Stimulated activated CD8-positive, alpha-beta memory T cell treated with anti-CD3 and anti-CD28 coated beads, Interleukin-4, amount 100 ng/mL, for 4 hours (primary cell): Measurements from ENCODE around the gene SYCE1L.
"Not testable (repeated sequence)": the region's sequence is repeated elsewhere in the genome, so short reads cannot be mapped to it uniquely, and the experiment has no call there.

Experiments
- DNase-seq, 2 donors: peaks; one replicate each; pipeline ENCODE4 v3.0.0-alpha.2; 2020; ENCODE audit warnings: low read depth in 2 of 2, low spot score in 1 of 2

The SYCE1L gene, protein sequence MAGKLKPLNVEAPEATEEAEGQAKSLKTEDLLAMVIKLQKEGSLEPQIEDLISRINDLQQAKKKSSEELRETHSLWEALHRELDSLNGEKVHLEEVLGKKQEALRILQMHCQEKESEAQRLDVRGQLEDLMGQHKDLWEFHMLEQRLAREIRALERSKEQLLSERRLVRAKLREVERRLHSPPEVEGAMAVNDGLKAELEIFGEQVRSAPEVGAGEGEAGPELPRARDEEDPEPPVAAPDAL

DNA sequence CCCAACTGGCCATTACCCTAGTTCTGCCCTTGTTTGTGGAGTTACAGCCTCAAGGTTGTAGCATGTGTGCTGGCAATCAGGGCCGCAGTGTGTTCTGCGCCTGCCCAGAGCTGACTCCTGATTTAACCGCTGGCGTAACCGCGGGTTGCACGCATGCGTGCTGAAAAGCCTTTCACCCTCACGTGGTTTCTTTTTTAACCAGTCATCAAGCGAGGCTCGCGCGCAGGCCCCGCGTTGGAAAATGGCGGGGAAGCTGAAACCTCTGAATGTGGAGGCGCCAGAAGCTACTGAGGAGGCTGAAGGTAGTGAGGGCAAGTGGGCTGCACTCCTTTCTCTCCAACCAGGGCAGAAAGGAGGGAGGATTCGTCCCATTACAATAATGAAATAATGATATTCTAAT, at the start of gene SYCE1L:
TSS of gene SYCE1L (plus strand) at position 198 of the 400 bp plus-strand sequence. CDS start at position 242, 44 bp downstream.
- DNase-seq: no peak

DNA sequence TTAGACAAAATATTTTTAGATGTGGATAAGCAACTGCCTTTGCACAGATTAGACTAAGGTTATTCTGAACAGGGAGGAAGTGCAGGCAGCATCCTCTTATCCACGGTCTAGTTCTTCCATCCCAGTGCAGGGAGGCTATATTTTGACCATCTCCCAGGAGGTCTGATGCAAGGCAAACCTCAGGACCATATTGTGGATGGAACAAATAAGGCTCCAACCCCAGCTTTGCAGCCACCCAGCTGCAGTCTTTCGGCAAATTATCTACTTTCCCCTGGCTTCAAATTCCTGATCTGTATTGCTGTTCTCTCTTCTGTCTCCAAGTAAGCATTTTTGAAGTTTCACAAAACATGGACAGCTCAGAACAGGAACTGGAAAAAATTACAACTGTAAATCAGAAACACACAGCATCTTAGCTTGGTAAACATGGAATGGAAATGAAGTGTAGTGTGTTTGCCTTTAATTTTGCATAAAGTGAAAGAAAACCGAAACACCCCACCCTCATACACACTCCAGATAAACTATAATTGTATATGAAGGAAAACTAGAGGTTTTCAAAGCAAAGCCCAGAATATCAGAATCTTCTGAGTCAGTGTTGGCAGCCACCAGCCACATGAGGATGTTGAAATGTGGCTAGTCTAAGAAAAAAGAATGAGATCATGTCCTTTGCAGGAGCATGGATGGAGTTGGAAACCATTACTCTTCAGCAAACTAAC, 41.7 kb upstream of the SYCE1L start:
- DNase-seq: no peak

DNA sequence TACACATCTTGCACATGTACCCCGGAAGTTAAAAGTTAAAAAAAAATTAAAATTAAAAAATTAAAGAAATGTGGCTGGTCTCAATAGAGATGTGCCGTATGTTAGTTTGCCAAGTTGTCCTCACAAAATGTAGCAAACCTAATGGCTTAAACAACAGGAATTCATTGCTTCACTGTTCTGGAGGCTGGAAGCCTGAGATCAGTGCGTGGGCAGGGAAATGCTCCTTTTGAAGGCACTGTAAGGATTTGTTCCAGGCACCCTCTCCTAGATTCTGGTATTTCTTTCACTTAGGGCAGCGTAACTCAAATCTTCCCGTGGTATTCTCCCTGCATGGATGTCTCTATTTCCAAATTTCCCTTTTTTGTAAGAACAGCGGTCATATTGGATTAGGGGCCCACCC, 40.9 kb upstream of the SYCE1L start:
- DNase-seq: no peak

DNA sequence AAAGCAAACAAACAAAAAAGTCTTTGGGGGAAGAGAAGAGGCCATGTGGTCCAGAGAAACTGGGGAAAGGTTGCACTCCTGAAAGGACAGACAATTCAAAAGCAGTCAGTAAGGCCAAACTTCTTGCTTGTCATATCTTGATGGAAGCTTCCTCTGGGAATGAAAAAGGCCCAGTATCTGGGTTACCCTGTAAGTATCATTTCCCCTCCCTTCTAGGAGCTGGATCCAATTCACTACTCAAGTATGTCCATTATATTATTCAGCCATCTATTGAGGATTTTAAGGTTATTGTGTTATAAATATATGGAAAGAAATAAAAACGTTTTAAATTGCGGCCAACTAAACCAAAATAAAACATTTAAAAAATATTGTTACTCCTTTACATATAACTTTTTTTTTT, 34.2 kb upstream of the SYCE1L start:
- no peak for DNase-seq

DNA sequence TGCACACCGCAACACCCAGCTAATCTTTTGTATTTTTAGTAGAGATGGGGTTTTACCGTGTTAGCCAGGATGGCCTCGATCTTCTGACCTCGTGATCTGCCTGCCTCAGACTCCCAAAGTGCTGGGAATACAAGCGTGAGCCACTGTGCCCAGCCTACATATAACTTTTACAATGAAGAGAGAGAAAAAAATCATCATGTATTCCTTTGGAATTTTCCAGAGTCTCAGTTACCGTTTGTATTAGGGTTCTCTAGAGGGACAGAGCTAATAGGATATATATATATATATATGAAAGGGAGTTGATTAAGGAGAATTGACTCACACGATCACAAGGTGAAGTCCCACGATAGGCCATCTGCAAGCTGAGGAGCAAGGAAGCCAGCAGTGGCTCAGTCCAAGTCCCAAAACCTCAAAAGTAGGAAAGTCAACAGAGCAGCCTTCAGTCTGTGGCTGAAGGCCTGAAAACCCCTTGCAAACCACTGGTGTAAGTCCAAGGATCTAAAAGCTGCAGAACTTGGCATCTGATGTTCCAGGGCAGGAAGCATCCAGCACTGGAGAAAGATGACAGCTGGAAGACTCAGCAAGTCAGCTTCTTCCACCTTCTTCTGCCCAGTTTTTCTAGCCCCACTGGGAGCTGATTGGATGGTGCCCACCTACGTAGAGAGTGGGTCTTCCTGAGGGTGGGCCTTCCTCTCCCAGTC, 33.5 kb upstream of the SYCE1L start:
- not testable (repeated sequence) for DNase-seq

DNA sequence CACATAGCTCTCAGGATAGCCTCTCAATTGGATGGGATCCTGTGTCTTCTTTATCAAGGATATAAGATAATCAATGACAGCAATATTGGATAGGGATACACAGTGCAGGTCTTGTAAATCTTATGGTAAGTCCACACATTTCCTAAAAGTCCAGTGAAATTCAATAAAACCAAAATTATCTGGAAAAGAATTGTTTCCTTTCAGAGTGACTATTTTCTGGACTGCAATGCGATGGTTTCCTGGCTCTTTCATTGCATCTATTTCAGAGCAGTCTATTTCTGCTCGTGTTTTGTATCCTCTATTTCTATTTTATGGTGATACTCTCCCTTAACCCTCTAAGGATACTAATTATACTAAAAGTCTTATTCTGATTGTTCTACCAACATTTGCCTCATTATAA, 32.5 kb upstream of the SYCE1L start:
- no peak for DNase-seq

DNA sequence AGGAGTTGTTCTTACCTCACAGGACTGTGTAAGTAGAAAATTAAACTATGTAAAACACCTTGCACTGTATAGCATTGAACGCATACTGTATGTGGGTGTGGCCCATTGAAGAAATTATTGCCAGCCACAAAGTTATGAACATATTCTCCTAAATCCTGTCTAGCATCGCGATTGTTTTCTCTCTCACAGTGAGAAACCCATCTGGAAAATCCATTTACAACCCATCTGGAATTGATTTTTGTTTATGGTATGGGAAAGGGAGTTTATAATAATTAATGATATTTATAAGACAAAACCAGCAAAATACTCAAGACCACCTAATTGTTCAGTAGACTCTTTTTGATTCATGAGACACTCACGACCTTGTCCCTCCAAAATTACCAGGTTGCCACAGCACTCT, 30.3 kb upstream of the SYCE1L start:
- DNase-seq: no peak

DNA sequence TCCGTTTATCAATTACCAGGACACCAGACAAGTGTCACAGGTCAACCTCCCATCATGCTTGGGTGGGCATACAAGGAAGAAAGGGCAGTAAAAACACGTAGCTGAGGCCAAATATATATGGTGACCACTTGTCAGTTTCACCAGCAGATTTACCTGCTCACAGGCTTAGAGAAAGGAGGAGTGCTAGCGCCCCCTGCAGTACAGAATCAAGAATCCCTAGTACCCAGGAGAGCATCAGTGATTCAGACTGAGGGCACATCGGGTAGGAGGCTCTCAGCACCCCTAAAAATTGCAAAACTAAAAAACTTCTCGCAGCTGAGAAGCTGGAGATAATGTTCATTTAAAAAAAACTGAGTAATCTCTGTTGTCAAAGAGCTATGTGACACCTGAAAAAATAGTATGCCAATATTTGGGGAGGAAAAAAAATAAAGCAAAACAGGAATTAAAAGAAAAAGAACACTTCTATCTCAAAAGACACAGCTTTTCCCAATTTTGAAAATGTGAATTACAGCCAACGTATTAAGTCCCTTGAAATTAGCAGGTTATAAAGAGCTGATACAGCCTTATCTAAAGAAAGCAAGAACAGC, 29.5 kb upstream of the SYCE1L start:
- no peak for DNase-seq

DNA sequence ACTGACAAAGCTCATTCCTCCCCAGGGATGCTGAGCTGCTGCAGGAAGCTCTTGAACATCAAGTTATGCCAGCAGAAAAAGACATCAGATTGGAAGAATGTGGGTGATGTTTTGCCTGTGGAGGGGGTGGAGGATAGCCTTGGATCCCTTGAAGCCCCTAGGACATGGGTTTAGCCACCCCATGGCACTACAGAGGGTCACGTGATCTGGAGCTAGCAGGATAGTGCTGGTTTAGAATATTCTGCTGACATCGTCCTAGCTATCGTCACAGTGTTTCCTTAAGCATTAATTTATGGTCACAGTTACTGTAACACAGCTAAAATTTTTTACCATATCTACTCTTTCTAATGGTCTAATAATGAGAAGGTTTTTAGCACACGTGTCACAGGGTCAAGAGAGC, 28.4 kb upstream of the SYCE1L start:
- no peak for DNase-seq

DNA sequence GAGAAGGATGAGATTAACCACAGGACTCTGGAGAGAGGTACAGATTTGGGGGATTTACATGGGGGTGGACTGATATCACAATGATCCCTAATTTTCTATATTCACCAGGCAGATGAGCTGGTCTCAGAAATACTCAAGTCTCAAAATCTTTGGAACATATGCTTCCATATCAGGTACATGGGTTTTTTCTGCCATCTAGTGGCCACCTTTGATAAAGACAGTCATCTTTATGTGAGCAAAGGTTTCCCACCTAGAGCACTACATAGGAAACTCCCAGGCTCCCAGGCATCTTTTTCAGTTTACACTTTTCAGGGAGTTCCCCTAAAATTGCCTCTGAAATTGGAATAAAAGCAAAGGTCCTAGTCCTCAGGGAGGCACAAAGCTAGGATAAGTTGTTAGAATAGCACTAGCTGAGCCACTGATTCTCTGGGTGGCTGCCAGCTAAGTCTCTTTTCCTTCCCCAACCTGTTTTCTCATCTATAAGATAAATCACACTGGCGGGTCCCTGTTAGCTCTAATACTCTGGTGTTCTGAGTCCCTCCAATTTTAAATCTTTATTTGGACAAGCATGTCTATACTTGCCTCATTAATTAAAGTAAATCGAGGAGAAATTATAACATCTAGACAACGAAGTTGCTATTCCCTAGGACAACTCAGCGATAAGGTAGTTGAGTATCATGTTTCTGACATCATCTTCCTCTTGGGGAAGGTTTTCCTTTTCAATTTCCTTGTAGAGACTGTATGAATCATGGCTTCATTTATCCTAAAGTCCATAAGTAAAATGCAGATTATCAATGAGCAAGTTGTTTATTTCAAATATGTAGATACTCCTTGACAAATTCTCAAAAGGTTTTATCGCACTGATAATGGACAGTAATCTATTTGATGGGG, 27.2 kb upstream of the SYCE1L start:
- no peak for DNase-seq

DNA sequence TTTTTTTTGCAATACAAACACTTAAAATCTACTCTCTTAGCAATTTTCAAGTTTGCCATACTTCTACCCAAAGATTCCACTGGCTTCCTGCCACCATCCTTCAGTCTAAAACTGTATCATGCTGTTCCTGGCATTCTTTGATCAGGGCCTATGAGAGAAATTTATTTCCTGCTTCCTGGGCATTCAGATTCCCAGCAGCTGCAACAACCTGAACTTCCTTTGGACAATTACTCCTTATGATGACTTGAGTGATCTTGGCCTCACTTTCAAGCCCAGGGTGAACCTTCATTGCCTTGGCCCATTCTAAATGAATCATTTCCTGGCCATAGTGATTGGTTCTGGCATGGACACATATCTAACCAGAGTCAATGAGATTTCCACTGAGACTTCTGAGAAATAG, 26.3 kb upstream of the SYCE1L start:
- DNase-seq: no peak

DNA sequence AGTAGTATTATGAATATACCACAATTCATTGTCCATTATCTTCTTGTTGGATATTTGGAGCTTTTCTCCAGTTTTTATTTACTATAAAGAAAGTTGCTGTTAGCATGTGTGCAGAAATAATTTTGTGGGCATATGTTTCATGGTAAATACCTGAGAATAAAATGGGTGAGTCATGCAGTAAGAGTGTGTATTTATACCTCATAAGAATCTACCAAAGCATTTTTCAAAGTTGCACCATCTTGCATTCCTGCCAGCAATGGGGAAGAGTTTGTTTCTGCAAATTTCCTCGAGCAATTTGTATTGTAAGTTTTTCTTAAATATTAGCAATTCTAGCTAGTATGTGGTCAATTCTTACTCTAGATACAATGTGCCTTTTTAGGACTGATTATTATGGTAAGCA, 16.1 kb upstream of the SYCE1L start:
- DNase-seq: no peak

DNA sequence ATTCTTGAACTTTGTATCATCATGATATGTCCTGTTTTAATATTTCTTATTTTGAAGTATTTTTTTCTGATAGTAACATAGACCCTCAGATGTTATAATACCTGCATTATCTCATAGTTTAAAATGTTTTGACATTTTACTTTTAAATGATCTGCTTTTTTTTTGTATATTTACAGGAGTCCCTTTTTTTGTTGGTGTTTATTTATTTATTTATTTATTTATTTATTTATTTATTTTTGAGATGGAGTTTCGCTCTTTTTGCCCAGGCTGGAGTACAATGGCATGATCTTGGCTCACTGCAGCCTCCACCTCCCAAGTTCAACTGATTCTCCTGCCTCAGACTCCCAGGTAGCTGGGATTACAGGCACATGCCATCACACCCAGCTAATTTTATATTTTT, 12.9 kb upstream of the SYCE1L start:
- not testable (repeated sequence) for DNase-seq

DNA sequence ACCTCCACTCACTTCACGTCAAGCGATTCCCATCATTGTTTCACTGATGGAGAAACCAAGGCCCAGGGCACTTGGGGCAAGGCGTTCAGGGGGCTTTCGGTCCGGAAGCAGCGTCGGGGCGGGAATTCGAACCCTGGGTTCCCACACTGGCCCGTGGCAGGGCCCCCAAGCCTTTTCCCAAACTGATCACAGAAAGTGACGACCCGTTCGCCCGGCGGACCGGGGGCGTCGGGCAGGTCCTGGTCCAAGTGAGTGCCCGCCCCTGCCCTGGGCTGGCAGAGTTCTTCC, 9.1 kb upstream of the SYCE1L start:
- no peak for DNase-seq

DNA sequence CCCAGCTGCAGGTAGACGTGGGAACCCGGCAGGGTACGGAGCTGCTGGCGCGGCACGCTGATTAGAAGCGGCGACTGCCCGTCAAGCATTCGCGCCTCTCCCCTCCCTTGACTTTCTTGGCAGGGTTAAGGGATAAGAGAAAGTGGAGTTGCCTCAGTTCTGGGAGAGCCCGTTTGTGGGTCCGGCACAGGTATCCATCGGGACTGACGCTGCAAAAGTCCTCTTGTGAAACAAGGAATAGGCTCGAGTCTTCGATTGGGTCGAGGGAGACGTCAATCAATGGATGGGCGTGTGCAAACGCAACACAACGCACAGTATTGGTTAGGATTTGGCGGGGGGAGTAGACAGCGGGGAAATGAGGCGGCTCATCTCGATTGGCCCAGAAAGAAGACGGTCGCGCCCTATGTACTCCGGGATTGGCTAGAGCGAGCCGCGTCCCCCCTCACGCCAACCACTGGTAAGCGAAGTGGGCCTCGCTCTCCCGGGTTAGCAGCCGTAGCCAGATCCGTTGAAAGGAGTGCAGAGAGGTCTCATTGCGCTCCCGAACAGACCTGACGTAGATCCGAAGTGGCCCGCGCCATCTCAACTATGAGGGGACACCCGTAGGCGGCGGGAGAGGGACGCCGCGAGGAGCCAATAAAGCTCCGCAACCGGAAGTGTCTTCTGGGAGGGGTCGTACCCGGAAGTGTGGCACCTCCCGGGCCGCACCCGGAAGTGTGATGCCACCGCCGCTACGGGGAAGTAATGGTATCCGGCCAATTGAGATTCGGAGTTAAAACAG, 8.5 kb upstream of the SYCE1L start, which contains the start of gene MON1B:
TSS of gene MON1B (plus strand) at position 713 of the 781 bp plus-strand sequence. CDS start 296 bp downstream, outside the sequence.
- DNase-seq: peak; percentile 78 to 89

DNA sequence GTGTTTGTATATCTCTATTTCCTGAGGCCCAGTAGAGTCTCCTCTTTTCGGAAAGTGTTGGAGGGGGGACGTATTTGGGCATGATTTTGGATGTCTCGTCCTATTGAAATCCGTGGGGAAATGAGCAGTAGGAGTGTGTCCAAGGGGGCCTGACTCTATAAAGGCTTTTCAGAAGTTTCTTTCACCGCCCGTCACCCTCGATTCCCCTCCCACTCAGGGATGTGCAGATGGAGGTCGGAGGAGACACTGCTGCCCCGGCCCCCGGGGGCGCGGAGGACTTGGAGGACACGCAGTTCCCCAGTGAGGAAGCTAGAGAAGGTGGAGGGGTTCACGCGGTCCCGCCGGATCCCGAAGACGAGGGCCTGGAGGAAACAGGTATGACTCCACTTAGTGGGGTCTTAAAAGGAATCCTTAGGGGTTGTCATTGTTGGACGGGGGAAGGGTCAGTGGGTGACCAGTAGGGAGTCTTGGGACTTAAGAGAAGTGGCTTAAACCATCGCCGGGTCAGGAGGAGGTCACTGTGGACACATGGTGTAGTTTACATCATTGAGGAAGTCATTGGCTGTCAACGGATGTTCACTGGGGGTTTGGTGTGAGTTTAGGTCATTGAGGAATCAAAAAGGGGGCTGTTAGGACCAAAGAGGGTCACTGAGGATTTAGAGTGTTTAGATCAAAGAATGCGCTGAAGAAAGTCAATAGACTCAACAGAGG, 7.8 kb upstream of the SYCE1L start:
- DNase-seq: no peak

DNA sequence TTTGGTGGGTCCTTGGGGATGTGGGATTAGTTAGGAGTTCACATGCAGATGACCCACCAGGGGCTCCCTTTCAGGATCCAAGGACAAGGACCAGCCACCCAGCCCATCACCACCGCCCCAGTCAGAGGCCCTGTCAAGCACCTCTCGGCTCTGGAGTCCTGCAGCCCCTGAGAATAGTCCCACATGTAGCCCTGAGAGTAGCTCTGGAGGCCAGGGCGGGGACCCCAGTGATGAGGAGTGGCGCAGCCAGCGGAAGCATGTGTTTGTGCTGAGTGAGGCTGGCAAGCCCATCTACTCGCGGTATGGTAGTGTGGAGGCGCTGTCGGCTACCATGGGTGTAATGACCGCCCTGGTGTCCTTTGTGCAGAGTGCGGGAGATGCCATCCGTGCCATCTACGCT, 5.8 kb upstream of the SYCE1L start:
- DNase-seq: no peak

DNA sequence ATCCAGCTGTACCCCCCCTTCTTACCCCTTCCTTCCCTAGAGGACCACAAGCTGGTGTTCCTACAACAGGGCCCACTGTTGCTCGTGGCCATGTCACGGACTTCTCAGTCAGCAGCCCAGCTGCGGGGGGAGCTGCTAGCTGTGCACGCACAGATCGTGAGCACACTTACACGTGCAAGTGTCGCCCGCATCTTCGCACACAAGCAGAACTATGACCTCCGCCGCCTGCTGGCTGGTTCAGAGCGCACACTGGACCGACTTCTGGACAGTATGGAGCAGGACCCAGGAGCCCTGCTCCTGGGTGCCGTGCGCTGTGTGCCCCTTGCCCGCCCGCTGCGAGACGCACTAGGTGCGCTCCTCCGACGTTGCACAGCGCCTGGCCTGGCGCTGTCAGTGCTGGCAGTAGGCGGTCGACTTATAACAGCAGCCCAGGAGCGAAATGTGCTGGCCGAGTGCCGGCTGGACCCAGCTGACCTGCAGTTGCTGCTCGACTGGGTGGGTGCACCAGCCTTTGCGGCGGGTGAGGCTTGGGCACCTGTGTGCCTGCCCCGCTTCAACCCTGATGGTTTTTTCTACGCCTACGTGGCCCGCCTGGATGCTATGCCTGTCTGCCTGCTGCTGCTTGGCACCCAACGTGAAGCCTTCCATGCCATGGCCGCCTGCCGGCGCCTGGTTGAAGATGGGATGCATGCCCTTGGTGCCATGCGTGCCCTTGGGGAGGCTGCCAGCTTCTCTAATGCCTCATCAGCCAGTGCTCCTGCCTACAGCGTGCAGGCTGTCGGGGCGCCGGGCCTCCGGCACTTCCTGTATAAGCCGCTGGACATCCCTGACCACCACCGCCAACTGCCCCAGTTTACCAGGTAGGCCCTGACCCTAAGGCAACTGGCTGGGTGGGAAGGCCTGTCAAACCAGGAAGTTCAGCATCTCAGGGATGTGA, 4.6 kb upstream of the SYCE1L start:
- DNase-seq: no peak

DNA sequence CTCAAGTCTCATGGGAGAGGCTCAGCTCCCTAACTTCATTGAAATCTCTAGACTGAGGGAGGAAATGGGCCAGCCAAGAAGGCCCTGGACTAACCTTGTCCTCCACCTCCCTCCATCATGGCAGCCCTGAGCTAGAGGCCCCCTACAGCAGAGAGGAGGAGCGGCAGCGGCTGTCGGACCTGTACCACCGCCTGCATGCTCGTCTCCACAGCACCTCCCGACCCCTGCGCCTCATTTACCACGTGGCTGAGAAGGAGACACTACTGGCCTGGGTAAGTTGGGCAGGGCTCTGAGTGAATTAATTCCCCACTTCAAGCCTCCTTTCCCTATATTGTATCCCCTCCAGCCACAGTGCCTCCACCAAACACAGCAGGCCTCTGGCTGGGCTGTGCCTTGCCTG, 3.8 kb upstream of the SYCE1L start:
- no peak for DNase-seq
